Osteoblast (primary cell): ENCODE results near the gene ASPSCR1. TPM values are rescaled to one million over a fixed set of nuclear protein-coding genes. Genes with fewer than 3 reads are reported as not detected.
A peak's percentile ranks its signal among the peaks of the same experiment; 100 is the strongest.

Experiments
- DNase-seq: peaks from one replicate; pipeline ENCODE4 v3.0.0; 2011; ENCODE audit warnings: low spot score, mixed read lengths; ENCODE audit not compliant: insufficient read length; ENCODE audit errors: missing footprints
- H2AFZ ChIP-seq: 2 replicates; pipeline ENCODE4 v1.6.0; 2011; ENCODE audit warnings: mild to moderate bottlenecking, low read length
- H3K27ac ChIP-seq: 2 replicates; pipeline ENCODE4 v1.5.1; 2011; ENCODE audit warnings: mild to moderate bottlenecking, low read depth, low read length, moderate library complexity
- H3K27me3 ChIP-seq: 2 replicates; pipeline ENCODE4 v1.6.0; 2012; ENCODE audit warnings: mild to moderate bottlenecking, control low read depth, inconsistent platforms, low read length, moderate library complexity; ENCODE audit not compliant: insufficient read depth
- H3K36me3 ChIP-seq: 2 replicates; pipeline ENCODE4 v1.5.1; 2011; ENCODE audit warnings: mild to moderate bottlenecking, low read length, control low read depth, moderate library complexity; ENCODE audit not compliant: insufficient read depth
- H3K4me1 ChIP-seq: 2 replicates; pipeline ENCODE4 v1.5.1; 2011; ENCODE audit warnings: mild to moderate bottlenecking, low read length, control low read depth, moderate library complexity; ENCODE audit not compliant: insufficient read depth
- H3K4me2 ChIP-seq: 2 replicates; pipeline ENCODE4 v1.6.0; 2011; ENCODE audit warnings: mild to moderate bottlenecking, low read length; ENCODE audit not compliant: insufficient read depth
- H3K4me3 ChIP-seq: fragments of 200-600 bp; sonication (generic); 3 replicates; pipeline ENCODE4 v1.5.1; 2012; ENCODE audit warnings: mild to moderate bottlenecking, low read length, inconsistent platforms; ENCODE audit not compliant: insufficient read depth
- H3K79me2 ChIP-seq: 2 replicates; pipeline ENCODE4 v1.6.0; 2012; ENCODE audit warnings: mild to moderate bottlenecking, low read length, control low read depth, inconsistent platforms; ENCODE audit not compliant: insufficient read depth
- H3K9me3 ChIP-seq: 2 replicates; pipeline ENCODE4 v1.5.1; 2011; ENCODE audit warnings: low read depth, low read length, control low read depth
- H4K20me1 ChIP-seq: 2 replicates; pipeline ENCODE4 v1.6.0; 2012; ENCODE audit warnings: mild to moderate bottlenecking, low read length, control low read depth; ENCODE audit not compliant: insufficient read depth
- total RNA-seq: library from RNA; depleted of rRNA; stranded (reverse); fragments of >200 nt; gene quantifications from 2 replicates; pipeline ENCODE4 v1.2.3, GENCODE V29; 2012
- TF ChIP-seq, protein P1 (sequence below): IDR thresholded peaks from 2 replicates; pipeline ENCODE4 v1.5.1; 2011; ENCODE audit warnings: mild to moderate bottlenecking, low read depth, low read length, moderate library complexity; ENCODE audit errors: extremely low read depth

ASPSCR1 gene
- total RNA-seq, 1 donor = 35.8 TPM

GRCh38 chr17:82055023-82055964 is 77.9 kb downstream of the ASPSCR1 start:
- peaks cover 4% of the 10 kb centered on the region for H4K20me1 ChIP-seq
- H3K9me3 ChIP-seq = no peaks in the 10 kb centered on the region
- H3K4me3 ChIP-seq = no peak overlapping the region
- TF ChIP-seq, protein P1, sequence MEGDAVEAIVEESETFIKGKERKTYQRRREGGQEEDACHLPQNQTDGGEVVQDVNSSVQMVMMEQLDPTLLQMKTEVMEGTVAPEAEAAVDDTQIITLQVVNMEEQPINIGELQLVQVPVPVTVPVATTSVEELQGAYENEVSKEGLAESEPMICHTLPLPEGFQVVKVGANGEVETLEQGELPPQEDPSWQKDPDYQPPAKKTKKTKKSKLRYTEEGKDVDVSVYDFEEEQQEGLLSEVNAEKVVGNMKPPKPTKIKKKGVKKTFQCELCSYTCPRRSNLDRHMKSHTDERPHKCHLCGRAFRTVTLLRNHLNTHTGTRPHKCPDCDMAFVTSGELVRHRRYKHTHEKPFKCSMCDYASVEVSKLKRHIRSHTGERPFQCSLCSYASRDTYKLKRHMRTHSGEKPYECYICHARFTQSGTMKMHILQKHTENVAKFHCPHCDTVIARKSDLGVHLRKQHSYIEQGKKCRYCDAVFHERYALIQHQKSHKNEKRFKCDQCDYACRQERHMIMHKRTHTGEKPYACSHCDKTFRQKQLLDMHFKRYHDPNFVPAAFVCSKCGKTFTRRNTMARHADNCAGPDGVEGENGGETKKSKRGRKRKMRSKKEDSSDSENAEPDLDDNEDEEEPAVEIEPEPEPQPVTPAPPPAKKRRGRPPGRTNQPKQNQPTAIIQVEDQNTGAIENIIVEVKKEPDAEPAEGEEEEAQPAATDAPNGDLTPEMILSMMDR = no peak
- no peaks in the 10 kb centered on the region for H3K27me3 ChIP-seq
- H3K4me2 ChIP-seq = no peak overlapping the region
- no peak overlapping the region for H2AFZ ChIP-seq
- H3K27ac ChIP-seq = no peak overlapping the region
- H3K4me1 ChIP-seq = peaks cover 12% of the 10 kb centered on the region
- peaks cover 39% of the 10 kb centered on the region for H3K79me2 ChIP-seq
- peak; percentile 77 for DNase-seq
- H3K36me3 ChIP-seq = peaks cover 29% of the 10 kb centered on the region

DNA sequence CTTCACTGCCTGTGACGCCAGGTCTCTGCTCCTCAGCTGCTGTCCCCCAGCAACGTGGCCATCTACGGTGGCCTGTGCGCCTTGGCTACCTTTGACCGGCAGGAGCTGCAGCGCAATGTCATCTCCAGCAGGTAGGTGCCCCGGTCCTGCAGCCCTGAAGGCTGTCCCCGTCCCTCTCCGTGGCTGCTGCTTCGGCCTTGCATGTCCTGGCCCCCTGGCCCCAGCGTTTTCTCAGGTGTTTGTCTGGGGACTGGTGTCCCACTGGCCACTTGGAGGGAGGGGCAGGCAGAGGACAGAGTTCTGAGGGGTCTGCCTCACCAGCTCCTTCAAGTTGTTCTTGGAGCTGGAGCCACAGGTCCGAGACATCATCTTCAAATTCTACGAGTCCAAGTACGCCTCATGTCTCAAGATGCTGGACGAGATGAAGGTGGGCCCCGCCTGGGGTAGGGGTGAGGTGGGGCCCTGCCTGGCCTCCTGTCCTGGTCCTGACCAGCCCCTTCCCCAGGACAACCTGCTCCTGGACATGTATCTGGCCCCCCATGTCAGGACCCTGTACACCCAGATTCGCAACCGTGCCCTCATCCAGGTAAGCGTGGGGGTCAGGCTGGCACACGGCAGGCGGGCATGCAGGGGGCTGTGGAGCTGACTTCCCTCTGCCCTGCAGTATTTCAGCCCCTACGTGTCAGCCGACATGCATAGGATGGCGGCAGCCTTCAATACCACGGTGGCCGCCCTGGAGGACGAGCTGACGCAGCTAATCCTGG is 78.7 kb downstream of the ASPSCR1 start:
- H3K4me2 ChIP-seq = no peak overlapping the region
- DNase-seq = peak; percentile 90
- H3K27ac ChIP-seq = no peak overlapping the region
- peaks cover 33% of the 10 kb centered on the region for H3K36me3 ChIP-seq
- H3K79me2 ChIP-seq = peaks cover 30% of the 10 kb centered on the region
- no peaks in the 10 kb centered on the region for H3K27me3 ChIP-seq
- no peak overlapping the region for H3K4me3 ChIP-seq
- H3K9me3 ChIP-seq = no peaks in the 10 kb centered on the region
- peaks cover 12% of the 10 kb centered on the region for H3K4me1 ChIP-seq
- H2AFZ ChIP-seq = no peak overlapping the region
- TF ChIP-seq, protein P1 = no peak
- peaks cover 5% of the 10 kb centered on the region for H4K20me1 ChIP-seq

DNA sequence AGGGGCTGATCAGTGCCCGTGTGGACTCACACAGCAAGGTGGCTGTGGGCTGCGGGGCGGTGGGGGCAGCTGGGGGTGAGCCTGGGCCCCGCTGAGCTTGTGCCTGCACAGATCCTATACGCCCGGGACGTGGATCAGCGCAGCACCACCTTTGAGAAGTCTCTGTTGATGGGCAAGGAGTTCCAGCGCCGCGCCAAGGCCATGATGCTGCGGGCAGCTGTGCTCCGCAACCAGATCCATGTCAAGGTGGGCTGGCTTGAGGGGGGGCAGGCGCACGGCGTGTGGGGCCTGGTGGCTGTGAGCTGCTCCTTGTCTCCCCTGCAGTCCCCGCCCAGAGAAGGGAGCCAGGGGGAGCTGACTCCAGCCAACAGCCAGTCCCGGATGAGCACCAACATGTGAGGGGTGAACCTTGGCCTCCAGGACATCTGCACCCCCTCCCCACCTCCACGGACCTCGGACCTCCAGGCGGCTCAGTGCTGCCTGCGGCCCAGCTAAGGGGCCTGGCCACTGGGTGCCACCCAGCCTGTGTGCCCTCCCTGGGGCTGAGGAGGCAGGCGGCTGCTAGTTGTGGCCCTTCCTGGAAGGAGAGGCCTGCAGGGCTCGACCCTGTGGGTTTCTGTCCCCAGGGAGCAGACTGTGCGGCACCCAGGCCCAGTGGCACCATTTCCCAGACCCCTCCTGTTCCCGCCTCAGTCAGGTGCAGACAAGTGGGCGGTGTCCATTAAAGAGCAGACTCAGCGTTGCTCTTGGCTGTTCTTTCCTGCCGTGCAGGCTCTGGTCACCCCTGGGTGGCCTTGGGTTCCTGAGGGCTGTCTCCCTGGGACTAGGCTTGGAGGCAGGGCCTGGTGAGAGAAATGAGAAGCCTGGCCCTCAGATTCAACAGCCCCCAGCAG is 79.5 kb downstream of the ASPSCR1 start:
- Histone ChIP-seq H3K27ac (no peak overlapping the region), H3K4me1 (peaks cover 12% of the 10 kb centered on the region), H3K27me3 (no peaks in the 10 kb centered on the region), H3K4me3 (no peak overlapping the region), H3K79me2 (peaks cover 27% of the 10 kb centered on the region), H3K9me3 (no peaks in the 10 kb centered on the region), H2AFZ (no peak overlapping the region), H4K20me1 (peaks cover 7% of the 10 kb centered on the region), H3K36me3 (peaks cover 37% of the 10 kb centered on the region), H3K4me2 (no peak overlapping the region)
- TF ChIP-seq, protein P1 = no peak
- DNase-seq = peak; percentile 91
